22Rv1 (cell line): ENCODE measurements around the gene CMIP.

ENCODE experiments used
- CTCF ChIP-seq: fragments of 450-650 bp; IDR thresholded peaks from 2 replicates; pipeline ENCODE4 v1.5.1; 2017; ENCODE audit warnings: mild to moderate bottlenecking
- ZFX ChIP-seq: fragments of 450-650 bp; IDR thresholded peaks from 2 replicates; pipeline ENCODE4 v1.6.1; 2017; ENCODE audit warnings: antibody characterized with exemption, borderline replicate concordance

- TF ChIP-seq CTCF (no peak), ZFX (no peak)
Measured at GRCh38 chr16:81544261-81544660, 99.7 kb downstream of the CMIP start.
